SU-DHL-6 (cell line): ENCODE data around the gene DHPS.

Experiments
- H2AFZ ChIP-seq: fragments of 200-600 bp; sonication (generic); 2 replicates; pipeline ENCODE4 v1.6.1; 2014; ENCODE audit warnings: low read depth, mild to moderate bottlenecking, moderate library complexity, mixed read lengths, antibody characterized with exemption, low read length; ENCODE audit not compliant: severe bottlenecking
- H3F3A ChIP-seq: fragments of 200-600 bp; shearing (Covaris generic); 2 replicates; pipeline ENCODE4 v1.6.0; 2016; ENCODE audit warnings: antibody characterized with exemption, mild to moderate bottlenecking; ENCODE audit not compliant: insufficient read depth
- H3K27ac ChIP-seq: fragments of 200-600 bp; sonication (generic); 2 replicates; pipeline ENCODE4 v1.5.1; 2016; ENCODE audit warnings: low read depth, mild to moderate bottlenecking, low read length, moderate library complexity, mixed read lengths
- H3K27me3 ChIP-seq: fragments of 200-600 bp; sonication (generic), shearing (Covaris generic); 2 replicates; pipeline ENCODE4 v1.6.0; 2014; ENCODE audit warnings: mild to moderate bottlenecking, low read length
- H3K36me3 ChIP-seq: fragments of 200-600 bp; sonication (generic); 2 replicates; pipeline ENCODE4 v1.6.1; 2014; ENCODE audit warnings: mild to moderate bottlenecking, low read length, mixed read lengths
- H3K4me2 ChIP-seq: fragments of 300-600, 200-600 bp; shearing (Covaris generic), sonication (generic); 2 replicates; pipeline ENCODE4 v1.6.0; 2014; ENCODE audit warnings: low read length, low read depth, mild to moderate bottlenecking; ENCODE audit not compliant: poor library complexity, severe bottlenecking
- H3K4me3 ChIP-seq: fragments of 200-600 bp; sonication (generic); 2 replicates; pipeline ENCODE4 v1.5.1; 2014; ENCODE audit warnings: antibody characterized with exemption, low read length, mild to moderate bottlenecking, mixed read lengths; ENCODE audit not compliant: insufficient read depth, poor library complexity, severe bottlenecking
- H3K79me2 ChIP-seq: fragments of 200-600 bp; sonication (generic); 2 replicates; pipeline ENCODE4 v1.6.1; 2014; ENCODE audit warnings: mild to moderate bottlenecking, low read length, moderate library complexity; ENCODE audit not compliant: insufficient read depth
- H3K9ac ChIP-seq: fragments of 200-600 bp; sonication (generic); 2 replicates; pipeline ENCODE4 v1.7.0; 2014; ENCODE audit warnings: mild to moderate bottlenecking, low read length
- H3K9me2 ChIP-seq: fragments of 200-600 bp; sonication (generic); replicated peaks from 2 replicates; pipeline ENCODE4 v1.6.1; 2014; ENCODE audit warnings: low read length; ENCODE audit not compliant: insufficient read depth
- H3K9me3 ChIP-seq: fragments of 200-600 bp; sonication (generic); 2 replicates; pipeline ENCODE4 v1.6.1; 2014; ENCODE audit warnings: low read length, mixed read lengths; ENCODE audit not compliant: insufficient read depth
- H4K20me1 ChIP-seq: fragments of 200-600 bp; sonication (generic); 2 replicates; pipeline ENCODE4 v1.6.1; 2014; ENCODE audit warnings: low read depth, mild to moderate bottlenecking, antibody characterized with exemption, low read length, moderate library complexity, mixed read lengths
- CTCF ChIP-seq: fragments of 200-600 bp; sonication (generic); IDR thresholded peaks from one replicate; pipeline ENCODE4 v1.5.1; 2017; ENCODE audit warnings: antibody characterized with exemption, mild to moderate bottlenecking, low read length, moderate library complexity; ENCODE audit not compliant: insufficient read depth, poor library complexity, severe bottlenecking
- EZH2phosphoT487 ChIP-seq: fragments of 200-600 bp; sonication (generic), shearing (Covaris generic); conservative IDR thresholded peaks from 2 replicates; pipeline ENCODE4 v1.6.1; 2018; ENCODE audit warnings: mild to moderate bottlenecking, antibody characterized with exemption, low read length, moderate library complexity, mixed read lengths

DHPS gene

DNA sequence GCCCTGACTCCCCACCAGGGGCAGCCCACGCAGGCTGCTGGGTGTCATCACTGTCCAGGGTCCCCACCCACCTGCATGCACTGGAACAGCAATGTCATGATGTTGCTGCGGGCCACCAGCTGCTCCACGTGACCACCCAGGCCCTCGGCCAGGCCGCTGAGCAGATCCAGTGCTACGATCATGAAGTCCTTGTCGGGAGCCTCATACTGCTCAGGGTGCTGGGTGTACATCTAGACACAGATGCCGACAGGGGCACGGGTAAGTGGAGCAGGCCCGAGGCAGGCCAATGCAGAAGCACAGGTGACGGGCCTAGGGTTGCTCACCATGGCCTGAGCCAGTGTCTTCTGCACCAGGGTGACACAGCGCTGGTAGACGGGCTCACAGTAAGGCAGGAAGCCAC lies 23.5 kb upstream of the DHPS start:
- H3K79me2 ChIP-seq = peaks cover 1% of the 10 kb centered on the region; the same call in 1 of the 2 replicates
- H3F3A ChIP-seq = peaks cover 4% of the 10 kb centered on the region; the same call in 1 of the 2 replicates
- H3K27ac ChIP-seq = no peak overlapping the region
- peaks cover 11% of the 10 kb centered on the region; the same call in 1 of the 2 replicates for H3K36me3 ChIP-seq
- no peaks in the 10 kb centered on the region for H4K20me1 ChIP-seq
- H3K9me3 ChIP-seq = no peaks in the 10 kb centered on the region
- H3K4me2 ChIP-seq = no peak overlapping the region
- TF ChIP-seq CTCF (no peak), EZH2phosphoT487 (no peak)
- no peaks in the 10 kb centered on the region for H3K9me2 ChIP-seq
- H3K27me3 ChIP-seq = no peaks in the 10 kb centered on the region
- H2AFZ ChIP-seq = no peak overlapping the region
- H3K9ac ChIP-seq = no peak overlapping the region
- H3K4me3 ChIP-seq = no peak overlapping the region

GRCh38 chr19:12703046-12703445 lies 21.4 kb upstream of the DHPS start:
- no peak overlapping the region for H3K4me3 ChIP-seq
- no peak overlapping the region for H3K27ac ChIP-seq
- H3F3A ChIP-seq = peaks cover 16% of the 10 kb centered on the region
- H3K4me2 ChIP-seq = no peak overlapping the region
- no peak overlapping the region for H3K9ac ChIP-seq
- H3K27me3 ChIP-seq = no peaks in the 10 kb centered on the region
- no peak overlapping the region for H2AFZ ChIP-seq
- no peaks in the 10 kb centered on the region for H3K9me3 ChIP-seq
- H3K36me3 ChIP-seq = peaks cover 6% of the 10 kb centered on the region; the same call in 1 of the 2 replicates
- TF ChIP-seq EZH2phosphoT487 (no peak), CTCF (no peak)
- no peaks in the 10 kb centered on the region for H4K20me1 ChIP-seq
- H3K79me2 ChIP-seq = no peaks in the 10 kb centered on the region
- no peaks in the 10 kb centered on the region for H3K9me2 ChIP-seq

GRCh38 chr19:12701596-12702282 lies 20.1 kb upstream of the DHPS start:
- no peak overlapping the region for H3K9ac ChIP-seq

More at GRCh38 chr19:12701596-12702282, 20.1 kb upstream of the DHPS start:
- Histone ChIP-seq H3K9me3 (no peaks in the 10 kb centered on the region), H3K4me3 (no peak overlapping the region), H3K27me3 (no peaks in the 10 kb centered on the region), H3K36me3 (peaks cover 6% of the 10 kb centered on the region; the same call in 1 of the 2 replicates), H3K9me2 (no peaks in the 10 kb centered on the region), H4K20me1 (no peaks in the 10 kb centered on the region), H3K27ac (no peak overlapping the region), H3K4me2 (no peak overlapping the region), H3K79me2 (no peaks in the 10 kb centered on the region), H3F3A (peaks cover 25% of the 10 kb centered on the region), H2AFZ (no peak overlapping the region)
- TF ChIP-seq CTCF (no peak), EZH2phosphoT487 (no peak)
